Breast epithelium (tissue), 4 donors: ENCODE data around the gene IL17C. TPM values are rescaled to one million over a fixed set of nuclear protein-coding genes. Genes with fewer than 3 reads are reported as not detected.

Source experiments
- DNase-seq, 2 donors: peaks; one replicate each; pipeline ENCODE4 v3.0.0-alpha.2; 2019; ENCODE audit warnings: low spot score in 2 of 2
- H3K27ac ChIP-seq, 2 donors: fragments of 200-600 bp; sonication (generic) in 1 of 2; one replicate each; pipeline ENCODE4 v1.5.1; 2016 to 2019; ENCODE audit warnings: mild to moderate bottlenecking in 1 of 2
- H3K27me3 ChIP-seq, 2 donors: fragments of 200-600 bp; sonication (generic) in 1 of 2; one replicate each; pipeline versions ENCODE4 v1.5.1 to v1.6.0; 2017 to 2019; ENCODE audit warnings: control low read depth in 1 of 2, mild to moderate bottlenecking in 1 of 2
- H3K36me3 ChIP-seq: fragments of 200-600 bp; one replicate; pipeline ENCODE4 v1.5.1; 2019
- H3K4me1 ChIP-seq, 2 donors: fragments of 200-600 bp; sonication (generic); one replicate each; pipeline ENCODE4 v1.5.1; 2016 to 2019; ENCODE audit warnings: control low read depth in 1 of 2
- H3K4me3 ChIP-seq, 3 donors: fragments of 200-600 bp; sonication (generic); 1 replicate in 2 of 3; 2 replicates in 1 of 3; pipeline ENCODE4 v1.5.1; 2016 to 2019; ENCODE audit warnings: mild to moderate bottlenecking in 3 of 3, moderate library complexity in 2 of 3
- H3K9me3 ChIP-seq, 2 donors: fragments of 200-600 bp; sonication (generic) in 1 of 2; one replicate each; pipeline ENCODE4 v1.5.1; 2016 to 2019; ENCODE audit warnings: control low read depth in 1 of 2
- POLR2A ChIP-seq: fragments of 450-650 bp; IDR thresholded peaks from one replicate; pipeline ENCODE4 v1.6.1; 2016; ENCODE audit warnings: antibody characterized with exemption, mild to moderate bottlenecking, moderate library complexity
- POLR2AphosphoS5 ChIP-seq, 3 donors: sonication (generic); formaldehyde crosslinking; IDR thresholded peaks; one replicate each; pipeline ENCODE4 v1.6.1; 2017; ENCODE audit warnings: antibody characterized with exemption in 3 of 3
- intact Hi-C: fragments of 100-400 bp; cut with DNase I; formaldehyde crosslinking; loops from one replicate; pipeline ENCODE4 v1.15.1; 2023; ENCODE audit warnings: low total_unique reads
- total RNA-seq, 3 donors: library from RNA; depleted of rRNA; stranded (reverse); fragments of >200 nt; gene quantifications; one replicate each; pipeline ENCODE4 v1.1.0, GENCODE V29; 2016
- TF ChIP-seq, protein P1 (sequence below), 3 donors: fragments of 450-650 bp; IDR thresholded peaks; one replicate each; pipeline ENCODE4 v1.5.1; 2016 to 2017; ENCODE audit warnings: antibody characterized with exemption in 3 of 3, mild to moderate bottlenecking in 3 of 3, moderate library complexity in 3 of 3

IL17C gene
- not detected for total RNA-seq

- Histone ChIP-seq H3K27me3 (peaks cover 2 to 45% of the 10 kb centered on the region in 2 donors), H3K27ac (no peak within 1 kb of the TSS), H3K4me3 (peak within 1 kb of the TSS in 1 of 3 donors; percentile 19), H3K4me1 (peaks cover 0 to 17% of the 10 kb centered on the region in 2 donors), H3K36me3 (no peaks in the 10 kb centered on the region), H3K9me3 (no peaks in the 10 kb centered on the region)
- intact Hi-C loops = no loop called here
- DNase-seq = no peak
- TF ChIP-seq, protein P1, sequence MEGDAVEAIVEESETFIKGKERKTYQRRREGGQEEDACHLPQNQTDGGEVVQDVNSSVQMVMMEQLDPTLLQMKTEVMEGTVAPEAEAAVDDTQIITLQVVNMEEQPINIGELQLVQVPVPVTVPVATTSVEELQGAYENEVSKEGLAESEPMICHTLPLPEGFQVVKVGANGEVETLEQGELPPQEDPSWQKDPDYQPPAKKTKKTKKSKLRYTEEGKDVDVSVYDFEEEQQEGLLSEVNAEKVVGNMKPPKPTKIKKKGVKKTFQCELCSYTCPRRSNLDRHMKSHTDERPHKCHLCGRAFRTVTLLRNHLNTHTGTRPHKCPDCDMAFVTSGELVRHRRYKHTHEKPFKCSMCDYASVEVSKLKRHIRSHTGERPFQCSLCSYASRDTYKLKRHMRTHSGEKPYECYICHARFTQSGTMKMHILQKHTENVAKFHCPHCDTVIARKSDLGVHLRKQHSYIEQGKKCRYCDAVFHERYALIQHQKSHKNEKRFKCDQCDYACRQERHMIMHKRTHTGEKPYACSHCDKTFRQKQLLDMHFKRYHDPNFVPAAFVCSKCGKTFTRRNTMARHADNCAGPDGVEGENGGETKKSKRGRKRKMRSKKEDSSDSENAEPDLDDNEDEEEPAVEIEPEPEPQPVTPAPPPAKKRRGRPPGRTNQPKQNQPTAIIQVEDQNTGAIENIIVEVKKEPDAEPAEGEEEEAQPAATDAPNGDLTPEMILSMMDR (IDR thresholded peaks at IDR 0.05) = no peak
- no peak for TF ChIP-seq POLR2A
- TF ChIP-seq POLR2AphosphoS5 (IDR thresholded peaks at IDR 0.05) = no peak
Observed at GRCh38 chr16:88638323-88639230, at the start of gene IL17C. Gene IL17C (plus strand): TSS chr16:88638572. CDS start chr16:88638642, 70 bp downstream.

- intact Hi-C loops = no loop called here
- no peak for TF ChIP-seq POLR2AphosphoS5 (IDR thresholded peaks at IDR 0.05)
- TF ChIP-seq, protein P1 (IDR thresholded peaks at IDR 0.05) = no peak
- TF ChIP-seq POLR2A = no peak
- H3K4me1 ChIP-seq = no peaks in the 10 kb centered on the region
- DNase-seq = no peak
- no peaks in the 10 kb centered on the region for H3K9me3 ChIP-seq
- no peak overlapping the region for H3K27ac ChIP-seq
- peaks cover 9% of the 10 kb centered on the region for H3K36me3 ChIP-seq
- H3K4me3 ChIP-seq = no peak overlapping the region
- H3K27me3 ChIP-seq = no peaks in the 10 kb centered on the region
Observed at GRCh38 chr16:88588754-88589153, 49.6 kb upstream of the IL17C start.

GRCh38 chr16:88589441-88589840, 48.9 kb upstream of the IL17C start:
- Histone ChIP-seq H3K27me3 (no peaks in the 10 kb centered on the region), H3K36me3 (peaks cover 9% of the 10 kb centered on the region), H3K27ac (no peak overlapping the region), H3K4me3 (no peak overlapping the region), H3K4me1 (no peaks in the 10 kb centered on the region), H3K9me3 (no peaks in the 10 kb centered on the region)
- intact Hi-C loops = no loop called here
- no peak for DNase-seq
- TF ChIP-seq POLR2A = no peak
- TF ChIP-seq POLR2AphosphoS5 (IDR thresholded peaks at IDR 0.05) = no peak
- TF ChIP-seq, protein P1 (IDR thresholded peaks at IDR 0.05) = no peak

DNA sequence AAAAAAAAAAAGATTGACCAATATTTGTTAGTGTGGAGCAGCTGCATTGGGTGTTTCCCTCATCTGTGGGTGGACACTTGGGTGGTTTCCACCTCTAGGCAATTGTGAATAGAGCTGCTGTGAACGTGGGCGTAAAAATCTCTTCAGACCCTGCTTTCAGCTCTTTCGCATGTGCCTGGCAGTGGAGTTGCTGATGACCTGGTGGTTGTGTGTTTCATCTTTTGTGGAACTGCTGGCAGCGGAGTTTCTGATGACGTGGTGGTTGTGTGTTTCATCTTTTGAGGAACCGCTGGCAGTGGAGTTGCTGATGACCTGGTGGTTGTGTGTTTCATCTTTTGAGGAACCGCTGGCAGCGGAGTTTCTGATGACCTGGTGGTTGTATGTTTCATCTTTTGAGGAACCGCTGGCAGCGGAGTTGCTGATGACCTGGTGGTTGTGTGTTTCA, 46.8 kb upstream of the IL17C start:
- no peaks in the 10 kb centered on the region for H3K4me1 ChIP-seq
- peak in 1 of 2 donors; percentile 25 for DNase-seq
- H3K36me3 ChIP-seq = peaks cover 9% of the 10 kb centered on the region
- TF ChIP-seq, protein P1 (IDR thresholded peaks at IDR 0.05) = no peak
- no peak for TF ChIP-seq POLR2AphosphoS5 (IDR thresholded peaks at IDR 0.05)
- TF ChIP-seq POLR2A = no peak
- no peaks in the 10 kb centered on the region for H3K9me3 ChIP-seq
- no peak overlapping the region for H3K4me3 ChIP-seq
- H3K27ac ChIP-seq = no peak overlapping the region
- intact Hi-C loops = no loop called here
- no peaks in the 10 kb centered on the region for H3K27me3 ChIP-seq

GRCh38 chr16:88593061-88593460, 45.3 kb upstream of the IL17C start:
- TF ChIP-seq, protein P1 (IDR thresholded peaks at IDR 0.05) = no peak
- TF ChIP-seq POLR2AphosphoS5 (IDR thresholded peaks at IDR 0.05) = no peak
- TF ChIP-seq POLR2A = no peak
- H3K4me1 ChIP-seq = no peaks in the 10 kb centered on the region
- no peak overlapping the region for H3K27ac ChIP-seq
- H3K36me3 ChIP-seq = peaks cover under 1% of the 10 kb centered on the region
- H3K4me3 ChIP-seq = no peak overlapping the region
- H3K27me3 ChIP-seq = no peaks in the 10 kb centered on the region
- no peaks in the 10 kb centered on the region for H3K9me3 ChIP-seq
- no peak for DNase-seq
- intact Hi-C loops = no loop called here
